CD14-positive monocyte (primary cell): Measurements from ENCODE around the gene PLAGL2. TPM values are rescaled to one million over a fixed set of nuclear protein-coding genes. Genes with fewer than 3 reads are reported as not detected.

Experiments
- DNase-seq, 3 donors: peaks; one replicate each; pipeline ENCODE4 v3.0.0-alpha.2; 2011 to 2022
- H2AFZ ChIP-seq: 2 replicates; pipeline ENCODE4 v1.6.0; 2012; ENCODE audit warnings: mild to moderate bottlenecking, low read depth, low read length, inconsistent platforms; ENCODE audit not compliant: insufficient read depth, poor library complexity, severe bottlenecking
- H3K27ac ChIP-seq, 2 donors: 1 replicate in 1 of 2; 2 replicates in 1 of 2; pipeline ENCODE4 v1.5.1; 2012 to 2013; ENCODE audit warnings: low read length in 2 of 2, control low read depth in 1 of 2, inconsistent platforms in 1 of 2, low read depth in 1 of 2, mild to moderate bottlenecking in 1 of 2
- H3K27me3 ChIP-seq, 2 donors: one replicate each; pipeline versions ENCODE4 v1.6.0 to v1.6.1; 2011 to 2013; ENCODE audit warnings: low read length in 2 of 2; ENCODE audit not compliant: control insufficient read depth in 2 of 2, insufficient read depth in 2 of 2
- H3K36me3 ChIP-seq, 2 donors: replicated peaks in 1 of 2; 1 replicate in 1 of 2; 2 replicates in 1 of 2; pipeline versions ENCODE4 v1.5.1 to v1.6.1; 2012 to 2013; ENCODE audit warnings: low read length in 2 of 2, control low read depth in 1 of 2, inconsistent platforms in 1 of 2, mild to moderate bottlenecking in 1 of 2; ENCODE audit not compliant: insufficient read depth in 2 of 2, control insufficient read depth in 1 of 2
- H3K4me1 ChIP-seq, 2 donors: 1 replicate in 1 of 2; 2 replicates in 1 of 2; pipeline versions ENCODE4 v1.5.1 to v1.6.1; 2012 to 2013; ENCODE audit warnings: low read length in 2 of 2, control low read depth in 1 of 2, inconsistent platforms in 1 of 2, mild to moderate bottlenecking in 1 of 2, moderate library complexity in 1 of 2; ENCODE audit not compliant: insufficient read depth in 2 of 2, control insufficient read depth in 1 of 2
- H3K4me2 ChIP-seq: replicated peaks from 2 replicates; pipeline ENCODE3; 2012; ENCODE audit warnings: low read length, moderate library complexity, mild to moderate bottlenecking; ENCODE audit not compliant: poor library complexity, severe bottlenecking; ENCODE audit errors: extremely low read depth
- H3K4me3 ChIP-seq, 3 experiments: fragments of 200-600 bp in 1 of 3; sonication (generic) in 1 of 3; replicated peaks in 1 of 3; 1 replicate in 2 of 3; 2 replicates in 1 of 3; pipeline ENCODE4 v1.5.1; 2011 to 2013; ENCODE audit warnings: low read length in 3 of 3, mild to moderate bottlenecking in 3 of 3, control low read depth in 2 of 3, low read depth in 2 of 3, inconsistent platforms in 1 of 3, moderate library complexity in 1 of 3
- H3K79me2 ChIP-seq: 2 replicates; pipeline ENCODE4 v1.6.0; 2012; ENCODE audit warnings: mild to moderate bottlenecking, control low read depth, inconsistent platforms, low read length, moderate library complexity; ENCODE audit not compliant: insufficient read depth
- H3K9ac ChIP-seq: 2 replicates; pipeline ENCODE4 v1.6.0; 2017; ENCODE audit warnings: low read length, mild to moderate bottlenecking; ENCODE audit not compliant: insufficient read depth, poor library complexity, severe bottlenecking
- H3K9me3 ChIP-seq, 2 donors: replicated peaks in 1 of 2; 1 replicate in 1 of 2; 2 replicates in 1 of 2; pipeline versions ENCODE4 v1.5.1 to v1.6.1; 2012 to 2013; ENCODE audit warnings: low read length in 2 of 2, control low read depth in 1 of 2; ENCODE audit not compliant: control insufficient read depth in 1 of 2, insufficient read depth in 1 of 2
- H4K20me1 ChIP-seq: 2 replicates; pipeline ENCODE4 v1.6.0; 2012; ENCODE audit warnings: mild to moderate bottlenecking, low read length, control low read depth, moderate library complexity; ENCODE audit not compliant: insufficient read depth
- H3K27ac Mint-ChIP-seq, 7 donors: one replicate each; pipeline ENCODE4 v1.8.0; 2020; ENCODE audit warnings: mild to moderate bottlenecking in 7 of 7, mixed read lengths in 7 of 7, moderate library complexity in 6 of 7, inconsistent platforms in 2 of 7
- H3K27me3 Mint-ChIP-seq, 3 donors: one replicate each; pipeline ENCODE4 v1.8.0; 2021 to 2022; ENCODE audit warnings: low read depth in 3 of 3, mild to moderate bottlenecking in 3 of 3, mixed read lengths in 3 of 3, moderate library complexity in 3 of 3, inconsistent platforms in 1 of 3
- H3K36me3 Mint-ChIP-seq, 2 donors: one replicate each; pipeline ENCODE4 v1.8.0; 2020; ENCODE audit warnings: mixed read lengths in 2 of 2, inconsistent platforms in 1 of 2, mild to moderate bottlenecking in 1 of 2
- H3K4me1 Mint-ChIP-seq: one replicate; pipeline ENCODE4 v1.8.0; 2020; ENCODE audit warnings: mild to moderate bottlenecking, mixed read lengths
- H3K4me3 Mint-ChIP-seq, 2 donors: one replicate each; pipeline ENCODE4 v1.8.0; 2020; ENCODE audit warnings: mild to moderate bottlenecking in 2 of 2, mixed read lengths in 2 of 2, moderate library complexity in 1 of 2
- H3K9me3 Mint-ChIP-seq, 7 donors: one replicate each; pipeline ENCODE4 v1.8.0; 2020 to 2022; ENCODE audit warnings: mixed read lengths in 7 of 7, mild to moderate bottlenecking in 6 of 7, moderate library complexity in 6 of 7, inconsistent platforms in 2 of 7
- CTCF ChIP-seq: fragments of 200-600 bp; IDR thresholded peaks from one replicate; pipeline ENCODE4 v1.8.0; 2022; ENCODE audit warnings: antibody characterized with exemption, mild to moderate bottlenecking
- WGBS: methylation state at CpG from one replicate; pipeline ENCODE4 v1.1.5; 2013; ENCODE audit warnings: missing lambda C conversion rate; ENCODE audit not compliant: insufficient coverage; 5-methylcytosine and 5-hydroxymethylcytosine counted together
- intact Hi-C, 2 donors: fragments of 100-400 bp; cut with micrococcal nuclease; formaldehyde crosslinking; loops; one replicate each; pipeline versions ENCODE4 v1.15.0 to v1.15.1; 2023
- polyA minus RNA-seq: library from RNA; depleted of rRNA, polyadenylated mRNA; stranded (reverse); fragments of >200 nt; gene quantifications from 2 replicates; pipeline ENCODE4 v1.2.3, GENCODE V29; 2012
- polyA plus RNA-seq, 3 donors: library from polyadenylated mRNA; depleted of rRNA in 1 of 3; unstranded in 2 of 3; stranded (reverse) in 1 of 3; fragments of 300-500 nt in 2 of 3; fragments of >200 nt in 1 of 3; fragmentation: Illumina TruSeq in 2 of 3; gene quantifications; 1 replicate in 2 of 3; 2 replicates in 1 of 3; pipeline ENCODE4 v1.2.3, GENCODE V29; 2012 to 2021
- total RNA-seq, 12 experiments: library from RNA in 1 of 12; stranded (reverse) in 1 of 12; fragments of 120-200 nt in 1 of 12; gene quantifications; one replicate each; pipeline ENCODE4 v1.2.4 and lab custom pipeline; 2013 to 2026; ENCODE audit warnings: mixed read lengths in 6 of 12, inconsistent platforms in 1 of 12

The PLAGL2 gene
- 7.8 TPM for total RNA-seq (2013)
- 10 to 100 TPM in 2 of 3 donors, 1 to 10 TPM in 1; 6.2 to 31.7 (median 14.7) TPM for polyA plus RNA-seq
- 21.1 and 26.0 TPM in 2 replicates for polyA minus RNA-seq
- 20.9 to 75.2 (median 26.4) reads per million in 11 experiments for total RNA-seq (lab: John Stamatoyannopoulos, UW)

GRCh38 chr20:32207626-32208498 is at the start of gene PLAGL2, which contains the start of gene POFUT1:
Gene PLAGL2, minus strand, starts transcription at chr20:32207743. Its CDS starts 5,565 bp downstream, at chr20:32202178.
Gene POFUT1, plus strand, starts transcription at chr20:32207880. Its CDS starts 62 bp downstream, at chr20:32207942.
- Histone ChIP-seq H3K36me3 (peaks cover 26 to 44% of the 10 kb centered on the region in 2 donors), H3K4me1 (peaks cover 49 to 59% of the 10 kb centered on the region in 2 donors), H3K4me3 (peak within 1 kb of the TSS; percentile 90 to 96 (median 93)), H3K27me3 (no peaks in the 10 kb centered on the region), H3K9me3 (no peaks in the 10 kb centered on the region), H3K27ac (peak within 1 kb of the TSS; percentile 79 to 88), H2AFZ (peak within 1 kb of the TSS; percentile 98), H3K9ac (peak within 1 kb of the TSS; percentile 95), H4K20me1 (peaks cover 27% of the 10 kb centered on the region), H3K79me2 (peaks cover 74% of the 10 kb centered on the region), H3K4me2 (peak within 1 kb of the TSS; percentile 97)
- no peaks in the 10 kb centered on the region for H3K9me3 Mint-ChIP-seq
- peak; percentile 76 to 85 (median 79) for DNase-seq
- peaks cover 67% of the 10 kb centered on the region for H3K4me1 Mint-ChIP-seq
- H3K27ac Mint-ChIP-seq = peak within 1 kb of the TSS; percentile 96 to 99 (median 97)
- TF ChIP-seq CTCF = peak; percentile 22
- peak within 1 kb of the TSS; percentile 97 to 98 for H3K4me3 Mint-ChIP-seq
- peaks cover 0 to 4% (median 1%) of the 10 kb centered on the region in 3 donors for H3K27me3 Mint-ChIP-seq
- 1% methylated on average over 73 of the region's 74 CpGs for WGBS
- H3K36me3 Mint-ChIP-seq = peaks cover 33 to 48% of the 10 kb centered on the region in 2 donors
- intact Hi-C loops = loop anchor here (5.0 to 10.0 kb wide), 2 partner anchors 96 to 277 kb away; no protein-coding TSS in a partner anchor

GRCh38 chr20:32252189-32252588 is 44.6 kb upstream of the PLAGL2 start:
- intact Hi-C loops = no loop called here
- TF ChIP-seq CTCF = no peak
- peaks cover 35% of the 10 kb centered on the region for H3K4me1 Mint-ChIP-seq
- H4K20me1 ChIP-seq = no peaks in the 10 kb centered on the region
- peaks cover 0 to 3% (median 0%) of the 10 kb centered on the region in 7 donors for H3K9me3 Mint-ChIP-seq
- no peak overlapping the region for H3K4me3 ChIP-seq
- H3K36me3 Mint-ChIP-seq = peaks cover 0 to 2% of the 10 kb centered on the region in 2 donors
- H3K9ac ChIP-seq = no peak overlapping the region
- no peaks in the 10 kb centered on the region for H3K79me2 ChIP-seq
- H3K4me3 Mint-ChIP-seq = no peak overlapping the region
- no peaks in the 10 kb centered on the region for H3K27me3 ChIP-seq
- DNase-seq = no peak
- H3K27me3 Mint-ChIP-seq = peaks cover 4 to 6% (median 4%) of the 10 kb centered on the region in 3 donors
- H3K4me2 ChIP-seq = no peak overlapping the region
- no peak overlapping the region for H3K27ac ChIP-seq
- no peak overlapping the region for H2AFZ ChIP-seq
- H3K4me1 ChIP-seq = peaks cover 13 to 28% of the 10 kb centered on the region in 2 donors
- H3K27ac Mint-ChIP-seq = no peak overlapping the region
- no peaks in the 10 kb centered on the region for H3K9me3 ChIP-seq
- WGBS = 98% methylated on average over 6 of the region's 6 CpGs
- H3K36me3 ChIP-seq = no peaks in the 10 kb centered on the region
